ENCODE measurements around the gene TOPORS.
"Not testable (repeated sequence)": the region's sequence is repeated elsewhere in the genome, so short reads cannot be mapped to it uniquely, and the experiment has no call there.

TOPORS gene

GRCh38 chr9:32552172-32552872, at the start of gene TOPORS, which contains the start of gene SMIM27:
TSS of gene TOPORS (minus strand) at chr9:32552586. CDS start at chr9:32552436, 150 bp downstream.
TSS of gene SMIM27 (plus strand) at chr9:32552327. CDS start at chr9:32552435, 108 bp downstream.
- DNase-seq: peak; percentile 82 to 97 (median 92)
- intact Hi-C loops (cut with DNase I): no loop called here

DNA sequence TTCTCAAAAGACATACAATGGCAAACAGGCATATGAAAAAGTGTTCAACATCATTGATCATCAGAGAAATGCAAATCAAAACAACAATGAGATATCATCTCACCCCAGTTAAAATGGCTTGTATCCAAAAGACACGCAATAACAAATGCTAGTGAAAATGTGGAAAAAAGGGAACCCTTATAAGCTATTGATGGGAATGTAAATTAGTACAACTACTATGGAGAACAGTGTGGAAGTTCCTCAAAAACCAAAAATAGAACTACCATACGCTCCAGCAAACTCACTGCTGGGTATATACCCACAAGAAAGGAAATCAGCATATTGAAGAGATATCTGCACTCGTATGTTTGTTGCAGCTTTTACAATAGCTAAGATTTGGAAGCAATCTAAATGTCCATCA, 46.6 kb upstream of the TOPORS start:
- DNase-seq; intact Hi-C loops (cut with DNase I): not testable (repeated sequence)

- no peak for DNase-seq
- intact Hi-C loops (cut with DNase I): no loop called here
These were observed 44.5 kb upstream of the TOPORS start for GRCh38 chr9:32596936-32597335.

GRCh38 chr9:32596096-32596865, 43.9 kb upstream of the TOPORS start:
- intact Hi-C loops (cut with DNase I): no loop called here

GRCh38 chr9:32590898-32591297, 38.5 kb upstream of the TOPORS start:
- intact Hi-C loops (cut with DNase I): no loop called here
- no peak for DNase-seq

More at GRCh38 chr9:32596096-32596865, 43.9 kb upstream of the TOPORS start:
- no peak for DNase-seq

GRCh38 chr9:32590476-32590875, 38.1 kb upstream of the TOPORS start:
- DNase-seq: no peak
- intact Hi-C loops (cut with DNase I): no loop called here

DNA sequence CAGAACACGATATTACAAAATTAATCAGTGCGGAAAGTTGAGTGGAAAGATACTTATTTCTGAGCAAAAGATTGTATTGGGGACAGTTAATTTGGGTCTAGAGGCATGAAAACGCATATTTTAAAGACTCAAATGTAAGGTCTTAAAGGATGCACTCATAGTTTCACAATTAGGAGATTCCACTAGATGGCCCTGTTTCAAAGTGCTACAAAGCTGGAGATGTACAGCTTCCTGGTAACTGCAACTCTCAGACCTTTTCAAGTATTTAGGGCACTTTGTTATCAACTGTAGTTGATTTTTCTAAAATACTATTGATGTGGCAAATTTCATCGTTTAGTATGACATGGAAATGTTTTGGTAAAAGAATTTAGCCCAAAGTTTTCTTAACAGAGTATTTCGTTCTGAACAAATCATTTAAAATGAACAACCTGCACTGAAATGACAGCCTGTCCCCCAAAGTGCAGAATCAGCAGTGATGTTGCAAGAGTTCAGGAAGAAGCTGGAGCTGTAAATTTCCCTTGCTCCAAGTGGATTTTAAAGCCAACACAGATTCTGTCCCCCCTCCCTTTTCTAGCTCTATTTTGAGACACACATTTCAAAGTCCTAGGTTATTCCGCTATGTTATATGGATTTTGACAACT, 36.8 kb upstream of the TOPORS start:
- intact Hi-C loops (cut with DNase I): loop anchor here (5.0 kb wide), 1 partner anchor 383 kb away; no protein-coding TSS in a partner anchor
- DNase-seq: peak in 7 of 42 donors; percentile 9 to 55 (median 19)

DNA sequence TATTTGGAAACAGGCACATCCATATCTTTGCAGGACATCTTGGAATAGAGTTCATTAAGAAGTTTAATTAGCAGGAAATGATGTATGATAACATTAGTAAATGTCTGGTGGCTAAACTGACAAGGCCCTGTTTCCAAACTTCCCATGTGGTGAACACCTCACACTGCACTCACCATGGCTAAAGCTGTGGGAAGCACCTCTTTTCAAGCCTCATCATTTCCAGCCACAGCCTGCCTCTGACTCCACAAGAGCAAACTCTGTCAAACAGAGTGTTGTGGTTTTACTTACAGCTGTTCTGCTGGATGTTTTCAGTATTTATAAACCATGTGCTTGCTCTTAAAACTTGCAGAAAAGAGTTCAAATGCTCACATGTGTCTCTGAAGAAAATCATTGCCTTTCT, 35.5 kb upstream of the TOPORS start:
- no peak for DNase-seq
- intact Hi-C loops (cut with DNase I): loop anchor here (5.0 kb wide), 1 partner anchor 384 kb away; no protein-coding TSS in a partner anchor

DNA sequence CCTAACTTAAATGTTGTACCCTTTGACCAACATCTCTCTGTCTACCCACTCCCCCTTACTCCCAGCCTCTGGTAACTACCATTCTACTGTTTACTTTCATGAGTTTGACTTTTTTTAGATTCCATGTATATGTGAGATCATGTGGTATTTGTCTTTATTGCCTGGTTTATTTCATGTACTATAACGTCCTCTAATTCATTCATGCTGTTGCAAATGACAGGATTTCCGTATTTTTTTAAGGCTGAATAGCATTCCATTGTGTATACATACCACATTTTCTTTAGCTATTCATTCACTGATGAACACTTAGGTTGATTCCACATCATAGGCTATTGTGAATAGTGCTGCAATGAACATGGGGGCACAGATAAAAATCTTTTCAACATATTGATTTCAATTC, 32.4 kb upstream of the TOPORS start:
- intact Hi-C loops (cut with DNase I): loop anchor here (5.0 kb wide), 1 partner anchor 388 kb away; no protein-coding TSS in a partner anchor
- DNase-seq: no peak

DNA sequence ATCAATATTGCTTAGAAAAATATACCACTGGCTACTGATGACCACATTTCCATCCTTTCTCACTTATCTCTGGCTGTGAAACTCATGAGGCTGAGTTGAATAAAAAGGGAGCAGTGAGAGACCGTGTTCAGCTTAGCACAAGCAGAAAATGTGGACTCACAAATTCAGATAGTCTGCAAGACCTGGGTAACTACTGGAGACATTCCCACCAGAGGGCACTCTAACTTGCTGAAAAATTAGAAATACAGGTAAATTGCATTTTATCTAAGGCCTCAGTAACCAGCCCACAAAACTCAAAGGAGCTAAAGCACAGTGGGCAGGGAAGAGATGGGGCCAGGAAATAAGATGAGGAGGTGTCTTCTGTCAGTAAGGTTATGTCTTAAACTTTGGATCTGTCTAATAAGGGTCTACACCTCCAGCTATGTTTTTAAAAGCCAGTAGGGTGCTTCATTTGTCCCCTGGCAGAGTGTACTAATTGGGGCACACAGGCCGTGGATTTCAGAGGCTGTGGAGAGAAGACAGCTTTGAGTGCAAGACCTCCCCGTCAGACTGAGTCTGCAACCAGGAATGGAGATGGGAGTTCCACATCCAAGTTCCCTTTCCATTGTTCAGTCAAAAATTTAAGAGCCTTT, 29.2 kb upstream of the TOPORS start:
- intact Hi-C loops (cut with DNase I): loop anchor here (2.0 kb wide), 1 partner anchor 203 kb away; no protein-coding TSS in a partner anchor
- peak in 21 of 42 donors; percentile 14 to 68 (median 46) for DNase-seq

GRCh38 chr9:32580631-32581300, 28.4 kb upstream of the TOPORS start:
- intact Hi-C loops (cut with DNase I): loop anchor here (2.0 kb wide), 1 partner anchor 202 kb away; no protein-coding TSS in a partner anchor
- DNase-seq: no peak

DNA sequence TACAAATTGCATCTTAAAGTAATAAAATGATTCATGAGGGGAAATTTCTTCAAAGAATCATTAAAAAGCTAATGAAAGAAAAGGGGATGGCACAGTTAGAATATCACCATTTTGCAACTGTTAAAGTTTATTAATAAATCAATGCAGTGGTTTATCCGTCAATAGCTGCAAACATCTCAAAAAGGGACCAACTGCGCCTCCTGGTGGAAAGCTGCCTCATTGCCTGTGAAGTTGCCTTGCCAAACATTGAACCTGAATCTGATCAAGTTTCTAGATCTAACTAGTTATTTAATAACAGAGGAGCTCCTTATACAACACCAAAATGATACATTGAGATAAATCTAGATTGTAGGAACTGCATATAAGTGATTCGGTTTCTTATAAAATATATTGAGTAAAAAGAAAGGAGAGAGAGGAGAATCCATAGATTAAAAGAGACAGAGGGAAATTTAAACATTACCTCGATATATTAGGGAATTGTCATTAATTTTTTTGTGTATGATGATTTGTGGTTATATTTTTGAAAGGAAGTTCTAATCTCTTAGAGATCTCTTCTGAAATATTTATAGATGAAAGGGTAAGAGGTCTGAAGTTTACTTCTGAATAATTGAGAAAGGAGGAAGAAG, 27.4 kb upstream of the TOPORS start:
- peak; percentile 26 to 92 (median 82) for DNase-seq
- intact Hi-C loops (cut with DNase I): loop anchor here (2.0 kb wide), 1 partner anchor 201 kb away; no protein-coding TSS in a partner anchor

GRCh38 chr9:32578976-32579375, 26.6 kb upstream of the TOPORS start:
- intact Hi-C loops (cut with DNase I): no loop called here
- DNase-seq: no peak

- DNase-seq: no peak
- intact Hi-C loops (cut with DNase I): no loop called here
These were observed 24.9 kb upstream of the TOPORS start for GRCh38 chr9:32577316-32577715.

DNA sequence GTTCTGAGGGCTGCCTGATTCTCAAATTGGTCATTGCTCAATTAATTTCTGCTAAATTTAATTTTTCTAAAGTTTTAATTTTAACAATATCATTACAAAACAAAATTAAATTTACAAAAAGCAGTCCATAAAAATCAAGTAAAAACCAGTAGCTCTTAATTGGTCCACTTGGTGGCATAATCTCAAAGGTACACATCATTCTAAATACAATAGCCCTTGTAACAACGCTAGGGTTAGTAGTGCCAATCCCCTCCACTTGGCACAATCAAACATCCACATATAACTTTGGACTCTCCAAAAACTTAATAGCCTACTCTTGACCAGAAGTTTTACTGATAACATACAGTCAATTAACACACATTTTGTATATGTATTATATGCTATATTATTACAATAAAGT, 22.5 kb upstream of the TOPORS start:
- intact Hi-C loops (cut with DNase I): loop anchor here (5.0 kb wide), 1 partner anchor 193 kb away; the partner anchor contains the start of gene ACO1
- DNase-seq: no peak

DNA sequence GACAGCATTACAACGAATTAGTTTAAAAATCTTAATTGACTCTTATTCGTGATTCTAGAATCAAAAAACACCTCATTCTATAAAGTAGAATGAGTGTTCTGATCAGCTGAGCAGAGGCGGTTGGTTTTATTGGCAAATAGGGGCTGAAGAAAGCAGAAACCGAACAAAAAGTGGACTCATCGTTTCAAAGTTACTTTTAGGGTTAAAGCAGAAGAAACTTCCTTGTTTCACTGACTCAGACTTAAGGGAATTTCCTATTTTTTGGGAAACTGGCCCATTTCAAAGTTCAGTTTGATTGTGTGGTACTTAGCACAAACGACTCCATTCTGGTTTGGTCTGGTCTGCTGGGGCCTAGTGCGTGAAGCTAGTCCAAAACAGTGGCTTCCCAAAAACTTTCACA, 21.4 kb upstream of the TOPORS start:
- DNase-seq: no peak
- intact Hi-C loops (cut with DNase I): loop anchor here (5.0 kb wide), 1 partner anchor 192 kb away; the partner anchor contains the start of gene ACO1

DNA sequence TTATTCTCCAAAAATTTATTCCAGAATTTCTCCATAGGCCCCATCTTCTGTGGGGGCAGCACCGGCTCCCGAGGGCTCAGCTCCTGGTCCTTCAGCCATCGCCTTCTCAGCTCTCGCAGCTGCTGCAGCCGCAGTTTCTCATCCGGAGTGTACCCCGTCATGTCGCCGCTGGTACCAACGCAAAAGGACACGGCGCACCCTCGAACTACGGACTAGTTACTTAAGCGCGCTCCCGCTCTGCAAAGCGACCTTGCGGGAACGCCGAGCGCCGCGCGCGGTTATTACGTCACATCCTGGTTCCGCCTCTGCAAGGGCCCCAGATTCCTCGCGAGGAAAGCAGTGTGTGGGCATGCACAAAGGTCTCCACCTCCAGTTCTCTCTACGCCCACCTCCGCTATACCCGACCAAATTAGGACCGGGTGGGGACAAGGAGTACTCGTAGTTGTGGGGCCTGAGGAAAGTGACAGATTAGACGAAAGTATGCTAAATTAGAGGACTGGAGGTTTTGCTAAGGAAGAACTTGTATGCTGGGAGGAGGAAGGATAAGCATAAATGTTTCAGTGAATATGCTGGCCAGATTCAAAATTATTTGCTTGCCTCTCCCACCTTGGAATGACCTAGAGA, 20.6 kb upstream of the TOPORS start, which contains the start of gene NDUFB6:
TSS of gene NDUFB6 (minus strand) at position 260 of the 624 bp plus-strand sequence. CDS start at position 161, 99 bp downstream.
- intact Hi-C loops (cut with DNase I): loop anchor here (5.0 kb wide), 1 partner anchor 191 kb away; the partner anchor contains the start of gene ACO1
- DNase-seq: peak; percentile 92 to 98 (median 96)
